H9 (cell line): ENCODE results near the gene MTX1. TPM values are rescaled to one million over a fixed set of nuclear protein-coding genes. Genes with fewer than 3 reads are reported as not detected.

ENCODE experiments used
- DNase-seq: peaks from one replicate; pipeline ENCODE4 v3.0.0-alpha.2; 2017
- H2AFZ ChIP-seq: one replicate; pipeline ENCODE4 v1.6.1; 2013; ENCODE audit warnings: mild to moderate bottlenecking, low read length, control low read depth, moderate library complexity
- H2AK5ac ChIP-seq: 2 replicates; pipeline ENCODE4 v1.6.1; 2013; ENCODE audit warnings: low read length, control low read depth, mixed read lengths; ENCODE audit not compliant: insufficient read length
- H2BK120ac ChIP-seq: one replicate; pipeline ENCODE4 v1.6.1; 2013; ENCODE audit warnings: low read depth, mild to moderate bottlenecking, low read length, control low read depth, inconsistent platforms; ENCODE audit not compliant: poor library complexity, severe bottlenecking
- H2BK12ac ChIP-seq: 2 replicates; pipeline ENCODE4 v1.6.1; 2013; ENCODE audit warnings: low read length, control low read depth, mixed read lengths, low read depth; ENCODE audit not compliant: insufficient read length
- H2BK15ac ChIP-seq: 2 replicates; pipeline ENCODE4 v1.6.1; 2013; ENCODE audit warnings: low read depth, low read length, control low read depth
- H2BK20ac ChIP-seq: one replicate; pipeline ENCODE4 v1.6.1; 2013; ENCODE audit warnings: low read depth, mild to moderate bottlenecking, low read length, control low read depth, inconsistent platforms; ENCODE audit not compliant: poor library complexity, severe bottlenecking
- H2BK5ac ChIP-seq: 2 replicates; pipeline ENCODE4 v1.6.1; 2013; ENCODE audit warnings: low read length, control low read depth, mixed read lengths; ENCODE audit not compliant: insufficient read length
- H3K14ac ChIP-seq: 2 replicates; pipeline ENCODE4 v1.6.1; 2013; ENCODE audit warnings: low read length, control low read depth; ENCODE audit not compliant: insufficient read depth
- H3K18ac ChIP-seq: 2 replicates; pipeline ENCODE4 v1.6.1; 2013; ENCODE audit warnings: low read depth, mild to moderate bottlenecking, mixed read lengths, low read length, control low read depth; ENCODE audit not compliant: insufficient read length
- H3K23ac ChIP-seq: 2 replicates; pipeline ENCODE4 v1.6.1; 2013; ENCODE audit warnings: low read length, control low read depth, mixed read lengths, low read depth; ENCODE audit not compliant: insufficient read length
- H3K23me2 ChIP-seq: 2 replicates; pipeline ENCODE4 v1.6.1; 2013; ENCODE audit warnings: low read depth, mild to moderate bottlenecking, mixed read lengths, low read length, control low read depth; ENCODE audit not compliant: insufficient read length, poor library complexity, severe bottlenecking
- H3K27ac ChIP-seq: 2 replicates; pipeline ENCODE4 v1.5.1; 2013; ENCODE audit warnings: low read length, control low read depth, mixed read lengths, low read depth; ENCODE audit not compliant: insufficient read length
- H3K27me3 ChIP-seq: 2 replicates; pipeline ENCODE4 v1.6.1; 2013; ENCODE audit warnings: low read length, control low read depth, inconsistent platforms; ENCODE audit not compliant: insufficient read depth
- H3K4ac ChIP-seq: 2 replicates; pipeline ENCODE4 v1.6.1; 2013; ENCODE audit warnings: low read depth, mild to moderate bottlenecking, control low read depth, inconsistent platforms, low read length, moderate library complexity
- H3K4me1 ChIP-seq: 2 replicates; pipeline ENCODE4 v1.6.1; 2013; ENCODE audit warnings: low read length, control low read depth, inconsistent platforms; ENCODE audit not compliant: insufficient read depth
- H3K4me2 ChIP-seq: 2 replicates; pipeline ENCODE4 v1.6.1; 2013; ENCODE audit warnings: low read length, control low read depth, mixed read lengths; ENCODE audit not compliant: insufficient read length, insufficient read depth
- H3K56ac ChIP-seq: 2 replicates; pipeline ENCODE4 v1.6.1; 2013; ENCODE audit warnings: low read depth, mild to moderate bottlenecking, mixed read lengths, low read length, control low read depth; ENCODE audit not compliant: insufficient read length
- H3K79me1 ChIP-seq: 2 replicates; pipeline ENCODE4 v1.6.1; 2013; ENCODE audit warnings: low read depth, mild to moderate bottlenecking, moderate library complexity, low read length, control low read depth, inconsistent platforms; ENCODE audit not compliant: insufficient read depth, poor library complexity, severe bottlenecking
- H3K79me2 ChIP-seq: 2 replicates; pipeline ENCODE4 v1.6.1; 2013; ENCODE audit warnings: low read length, control low read depth, inconsistent platforms; ENCODE audit not compliant: insufficient read depth
- H3K9ac ChIP-seq: 2 replicates; pipeline ENCODE4 v1.6.1; 2013; ENCODE audit warnings: low read length, control low read depth, mixed read lengths; ENCODE audit not compliant: insufficient read length; ENCODE audit errors: extremely low read depth
- H3K9me3 ChIP-seq: one replicate; pipeline ENCODE4 v1.6.1; 2013; ENCODE audit warnings: low read depth, low read length, inconsistent platforms; ENCODE audit not compliant: control insufficient read depth
- H3T11ph ChIP-seq: one replicate; pipeline ENCODE4 v1.6.1; 2013; ENCODE audit warnings: mild to moderate bottlenecking, low read length, control low read depth, inconsistent platforms
- H4K20me1 ChIP-seq: one replicate; pipeline ENCODE4 v1.6.1; 2013; ENCODE audit not compliant: control insufficient read depth, insufficient read length, insufficient read depth
- H4K5ac ChIP-seq: 2 replicates; pipeline ENCODE4 v1.6.1; 2013; ENCODE audit warnings: low read depth, mild to moderate bottlenecking, mixed read lengths, low read length, control low read depth; ENCODE audit not compliant: insufficient read length
- H4K8ac ChIP-seq: replicated peaks from 2 replicates; pipeline ENCODE4 v1.6.1; 2013; ENCODE audit warnings: low read length, control low read depth, mixed read lengths, low read depth; ENCODE audit not compliant: insufficient read length
- H4K91ac ChIP-seq: 2 replicates; pipeline ENCODE4 v1.6.1; 2013; ENCODE audit warnings: low read depth, mild to moderate bottlenecking, moderate library complexity, mixed read lengths, low read length, control low read depth; ENCODE audit not compliant: insufficient read length
- H3K27ac Mint-ChIP-seq, 3 experiments: 2 replicates in 2 of 3; 3 replicates in 1 of 3; pipeline ENCODE4 v1.8.0; 2020 to 2021; ENCODE audit warnings: mixed read lengths in 3 of 3, mild to moderate bottlenecking in 1 of 3, moderate library complexity in 1 of 3
- H3K27me3 Mint-ChIP-seq: 2 replicates; pipeline ENCODE4 v1.8.0; 2021; ENCODE audit warnings: low read depth, mild to moderate bottlenecking, moderate library complexity, mixed read lengths
- H3K36me3 Mint-ChIP-seq, 3 experiments: 2 replicates in 2 of 3; 3 replicates in 1 of 3; pipeline ENCODE4 v1.8.0; 2020 to 2021; ENCODE audit warnings: low read depth in 3 of 3, mixed read lengths in 3 of 3; ENCODE audit not compliant: insufficient read depth in 1 of 3
- H3K4me1 Mint-ChIP-seq, 2 experiments: 2 replicates each; pipeline ENCODE4 v1.8.0; 2020; ENCODE audit warnings: mixed read lengths in 2 of 2
- H3K4me3 Mint-ChIP-seq, 2 experiments: 2 replicates in 1 of 2; 3 replicates in 1 of 2; pipeline ENCODE4 v1.8.0; 2020 to 2021; ENCODE audit warnings: mild to moderate bottlenecking in 2 of 2, mixed read lengths in 2 of 2, moderate library complexity in 1 of 2
- H3K9me3 Mint-ChIP-seq, 2 experiments: 2 replicates in 1 of 2; 3 replicates in 1 of 2; pipeline ENCODE4 v1.8.0; 2020; ENCODE audit warnings: mild to moderate bottlenecking in 2 of 2, mixed read lengths in 2 of 2, moderate library complexity in 1 of 2
- CTCF ChIP-seq: fragments of 200-600 bp; sonication (generic); conservative IDR thresholded peaks from 3 replicates; pipeline ENCODE4 v1.8.0; 2021; ENCODE audit warnings: antibody characterized with exemption, mild to moderate bottlenecking
- whole genome bisulfite sequencing: extraction: QIAGEN DNeasy Blood & Tissue Kit; methylation state at CpG from one replicate; pipeline ENCODE4 v1.1.7; 2013; ENCODE audit warnings: missing lambda C conversion rate, low lambda C conversion rate, mixed read lengths; ENCODE audit not compliant: insufficient read length; ENCODE audit errors: extremely low coverage; 5-methylcytosine and 5-hydroxymethylcytosine counted together
- total RNA-seq: library from RNA; stranded (reverse); gene quantifications from 2 replicates; pipeline ENCODE4 v1.2.1, GENCODE V29; 2021

Gene MTX1
- total RNA-seq, 1 experiment from 2014 or later, result 45.0 TPM

DNA sequence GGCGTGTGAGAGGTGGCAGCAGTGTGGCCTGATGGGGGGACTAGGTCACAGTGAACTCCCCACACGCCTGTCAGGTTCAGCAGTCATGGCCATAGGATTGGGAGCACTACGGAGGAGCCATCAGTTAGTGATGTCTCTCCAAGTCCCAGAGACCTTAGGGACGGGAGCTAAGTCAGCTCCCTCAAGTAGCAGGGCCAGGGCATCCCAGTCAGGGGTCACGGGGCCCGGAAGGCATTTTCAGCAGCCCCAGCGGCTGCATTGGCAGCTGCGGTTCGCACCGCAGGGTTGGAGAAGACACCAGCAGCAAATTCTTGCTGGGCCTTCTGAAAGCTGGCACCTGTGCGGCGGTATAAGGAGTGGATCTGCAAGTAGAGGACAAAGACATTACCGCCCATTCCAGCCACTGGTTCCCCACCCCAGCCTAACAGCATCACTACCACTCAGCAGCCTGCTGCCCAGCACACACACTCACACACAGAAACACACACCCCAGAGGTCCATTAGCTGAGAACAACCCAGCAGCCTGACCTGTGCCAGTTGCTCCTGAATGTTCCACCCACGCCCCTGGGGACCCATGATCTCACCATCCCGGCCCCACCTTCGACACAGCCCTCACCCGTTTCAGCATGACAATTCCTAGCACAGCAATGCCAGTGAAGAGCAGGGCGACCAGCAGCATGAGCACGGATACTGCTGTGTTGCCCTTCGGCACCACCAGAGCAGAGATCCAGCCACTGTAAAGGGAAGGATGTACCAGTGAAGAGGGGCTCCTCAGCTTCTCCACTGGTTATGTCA is 47.8 kb downstream of the MTX1 start:
- H3K9ac ChIP-seq, result no peak overlapping the region

More for the DNA sequence above, 47.8 kb downstream of the MTX1 start:
- no peak overlapping the region for H3K4ac ChIP-seq
- no peaks in the 10 kb centered on the region for H3K9me3 ChIP-seq
- H2BK120ac ChIP-seq, result no peak overlapping the region
- Mint-ChIP-seq H3K9me3 (no peaks in the 10 kb centered on the region; a peak in 1 of 5 replicates), H3K27me3 (no peaks in the 10 kb centered on the region; the same call in 1 of the 2 replicates), H3K4me3 (peak overlapping the region; percentile 73 to 88), H3K27ac (peak overlapping the region in 2 of 3 experiments; percentile 70 to 90; a peak in 5 of 7 replicates), H3K36me3 (peaks cover 11 to 42% (median 31%) of the 10 kb centered on the region in 3 experiments; a peak in 6 of 7 replicates), H3K4me1 (peaks cover 27 to 28% of the 10 kb centered on the region in 2 experiments)
- no peaks in the 10 kb centered on the region for H4K20me1 ChIP-seq
- no peak overlapping the region for H2BK5ac ChIP-seq
- no peak overlapping the region for H2BK15ac ChIP-seq
- no peak overlapping the region for H3K23ac ChIP-seq
- no peak overlapping the region for H3K27ac ChIP-seq
- WGBS, result no CpG with 5 or more reads among the region's 20 CpGs
- H3K79me2 ChIP-seq, result no peaks in the 10 kb centered on the region
- TF ChIP-seq CTCF, result no peak
- no peaks in the 10 kb centered on the region for H3K27me3 ChIP-seq
- H3K4me1 ChIP-seq, result peaks cover 5% of the 10 kb centered on the region; the same call in 1 of the 2 replicates
- H2BK12ac ChIP-seq, result no peak overlapping the region
- H4K91ac ChIP-seq, result no peak overlapping the region
- H3K14ac ChIP-seq, result no peak overlapping the region
- DNase-seq, result no peak
- peak overlapping the region; percentile 67 for H3K4me2 ChIP-seq
- no peak overlapping the region for H4K8ac ChIP-seq
- H2AFZ ChIP-seq, result no peak overlapping the region
- H3K23me2 ChIP-seq, result peaks cover 16% of the 10 kb centered on the region
- no peak overlapping the region for H3T11ph ChIP-seq
- H3K79me1 ChIP-seq, result no peaks in the 10 kb centered on the region
- H3K56ac ChIP-seq, result no peak overlapping the region
- no peak overlapping the region for H3K18ac ChIP-seq
- no peak overlapping the region for H2BK20ac ChIP-seq
- no peak overlapping the region for H2AK5ac ChIP-seq
- no peak overlapping the region for H4K5ac ChIP-seq
